ENCODE results near the gene RSBN1.

DNA sequence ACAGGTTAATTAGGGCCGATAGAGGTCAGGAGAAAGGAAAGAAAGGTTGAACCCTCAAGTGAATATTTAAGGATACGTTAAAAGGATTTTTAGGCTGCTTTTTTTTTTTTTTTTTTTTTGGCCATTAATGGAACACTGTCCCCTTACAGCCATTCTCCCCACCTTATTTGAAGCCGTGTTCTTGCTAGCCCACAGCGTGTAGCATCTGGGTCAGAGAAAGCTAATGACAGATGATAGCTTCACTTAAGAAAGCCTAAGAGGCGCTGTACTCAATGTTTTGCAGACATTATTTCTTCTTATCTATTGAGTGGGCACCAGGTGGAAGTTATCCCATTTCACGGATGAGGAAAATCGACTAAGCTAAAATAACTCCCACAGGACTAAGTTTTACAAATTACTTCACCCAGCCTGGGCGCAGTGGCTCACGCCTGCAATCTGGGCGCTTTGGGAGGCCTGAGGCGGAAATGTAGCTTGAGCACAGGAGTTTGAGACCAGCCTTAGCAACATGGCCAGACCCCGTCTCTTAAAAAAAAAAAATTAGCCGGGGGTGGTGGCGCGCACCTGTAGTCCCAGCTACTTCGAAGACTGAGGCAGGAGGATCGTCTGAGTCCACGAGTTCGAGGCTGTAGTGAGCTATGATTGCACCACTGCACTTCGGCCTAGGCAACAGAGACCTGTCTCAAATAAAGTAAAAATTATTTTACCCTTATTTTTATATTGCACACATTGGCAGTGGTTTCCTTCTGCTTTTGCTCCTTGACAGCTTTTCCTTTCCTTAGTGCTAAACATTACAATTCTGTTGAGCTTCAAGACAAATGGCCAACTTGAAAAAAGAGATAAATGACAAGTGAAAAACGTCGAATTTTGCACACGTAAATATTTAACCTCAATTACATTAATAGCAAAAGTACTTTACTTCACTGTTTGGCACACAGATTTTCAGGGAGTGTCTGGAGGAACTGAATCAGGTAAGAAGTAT, 51.9 kb downstream of the RSBN1 start:
- TF ChIP-seq, protein P1, sequence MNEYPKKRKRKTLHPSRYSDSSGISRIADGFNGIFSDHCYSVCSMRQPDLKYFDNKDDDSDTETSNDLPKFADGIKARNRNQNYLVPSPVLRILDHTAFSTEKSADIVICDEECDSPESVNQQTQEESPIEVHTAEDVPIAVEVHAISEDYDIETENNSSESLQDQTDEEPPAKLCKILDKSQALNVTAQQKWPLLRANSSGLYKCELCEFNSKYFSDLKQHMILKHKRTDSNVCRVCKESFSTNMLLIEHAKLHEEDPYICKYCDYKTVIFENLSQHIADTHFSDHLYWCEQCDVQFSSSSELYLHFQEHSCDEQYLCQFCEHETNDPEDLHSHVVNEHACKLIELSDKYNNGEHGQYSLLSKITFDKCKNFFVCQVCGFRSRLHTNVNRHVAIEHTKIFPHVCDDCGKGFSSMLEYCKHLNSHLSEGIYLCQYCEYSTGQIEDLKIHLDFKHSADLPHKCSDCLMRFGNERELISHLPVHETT (CRISPR knock-in tag; conservative IDR thresholded peaks at IDR 0.05 in 1 of 2, IDR thresholded peaks at IDR 0.05 in 1 of 2) = no peak
- TF ChIP-seq ZSCAN32 (CRISPR knock-in tag; IDR thresholded peaks at IDR 0.05) = no peak
- no peak for TF ChIP-seq NFIC (IDR thresholded peaks at IDR 0.05)
- TF ChIP-seq SIN3A (IDR thresholded peaks at IDR 0.05; ENCODE audit: borderline replicate concordance in 2 of 2, control insufficient read depth in 1 of 2, low read depth in 2 of 2, low read length in 2 of 2) = no peak
- no peak for TF ChIP-seq ZFX (CRISPR knock-in tag; IDR thresholded peaks at IDR 0.05)
- TF ChIP-seq, protein P2, sequence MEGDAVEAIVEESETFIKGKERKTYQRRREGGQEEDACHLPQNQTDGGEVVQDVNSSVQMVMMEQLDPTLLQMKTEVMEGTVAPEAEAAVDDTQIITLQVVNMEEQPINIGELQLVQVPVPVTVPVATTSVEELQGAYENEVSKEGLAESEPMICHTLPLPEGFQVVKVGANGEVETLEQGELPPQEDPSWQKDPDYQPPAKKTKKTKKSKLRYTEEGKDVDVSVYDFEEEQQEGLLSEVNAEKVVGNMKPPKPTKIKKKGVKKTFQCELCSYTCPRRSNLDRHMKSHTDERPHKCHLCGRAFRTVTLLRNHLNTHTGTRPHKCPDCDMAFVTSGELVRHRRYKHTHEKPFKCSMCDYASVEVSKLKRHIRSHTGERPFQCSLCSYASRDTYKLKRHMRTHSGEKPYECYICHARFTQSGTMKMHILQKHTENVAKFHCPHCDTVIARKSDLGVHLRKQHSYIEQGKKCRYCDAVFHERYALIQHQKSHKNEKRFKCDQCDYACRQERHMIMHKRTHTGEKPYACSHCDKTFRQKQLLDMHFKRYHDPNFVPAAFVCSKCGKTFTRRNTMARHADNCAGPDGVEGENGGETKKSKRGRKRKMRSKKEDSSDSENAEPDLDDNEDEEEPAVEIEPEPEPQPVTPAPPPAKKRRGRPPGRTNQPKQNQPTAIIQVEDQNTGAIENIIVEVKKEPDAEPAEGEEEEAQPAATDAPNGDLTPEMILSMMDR (IDR thresholded peaks at IDR 0.05 in 2 of 3, conservative IDR thresholded peaks at IDR 0.05 in 1 of 3; ENCODE audit: insufficient read depth in 2 of 3, low read depth in 1 of 3, low read length in 3 of 3) = no peak
- no peak for TF ChIP-seq ERF (CRISPR knock-in tag; IDR thresholded peaks at IDR 0.05)
- no peak for TF ChIP-seq KDM5B (IDR thresholded peaks at IDR 0.05; ENCODE audit: insufficient replicate concordance, low read depth, low read length)
- TF ChIP-seq RCOR1 (IDR thresholded peaks at IDR 0.05; ENCODE audit: borderline replicate concordance in 1 of 2, low read depth in 2 of 2, low read length in 2 of 2) = 0 out of 4 replicates have a peak, but pooled peaks of 1 of the 2 experiments have one; percentile 6
- no peak for TF ChIP-seq HNRNPUL1 (IDR thresholded peaks at IDR 0.05; ENCODE audit: low read length)
- TF ChIP-seq, protein P3, sequence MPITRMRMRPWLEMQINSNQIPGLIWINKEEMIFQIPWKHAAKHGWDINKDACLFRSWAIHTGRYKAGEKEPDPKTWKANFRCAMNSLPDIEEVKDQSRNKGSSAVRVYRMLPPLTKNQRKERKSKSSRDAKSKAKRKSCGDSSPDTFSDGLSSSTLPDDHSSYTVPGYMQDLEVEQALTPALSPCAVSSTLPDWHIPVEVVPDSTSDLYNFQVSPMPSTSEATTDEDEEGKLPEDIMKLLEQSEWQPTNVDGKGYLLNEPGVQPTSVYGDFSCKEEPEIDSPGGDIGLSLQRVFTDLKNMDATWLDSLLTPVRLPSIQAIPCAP (CRISPR knock-in tag; IDR thresholded peaks at IDR 0.05; ENCODE audit: borderline replicate concordance) = no peak
